DOHH2 (cell line): ENCODE measurements around the gene SCNN1G.
A peak's percentile ranks its signal among the peaks of the same experiment; 100 is the strongest.

Experiments
- H3F3A ChIP-seq: fragments of 200-600 bp; sonication (generic), shearing (Covaris generic); 2 replicates; pipeline ENCODE4 v1.6.0; 2016; ENCODE audit warnings: antibody characterized with exemption, mild to moderate bottlenecking; ENCODE audit not compliant: control insufficient read depth, insufficient read depth
- H3K27ac ChIP-seq: fragments of 200-600 bp; sonication (generic); 2 replicates; pipeline ENCODE4 v1.5.1; 2014; ENCODE audit warnings: low read depth, mild to moderate bottlenecking, low read length, moderate library complexity
- H3K27me3 ChIP-seq: fragments of 200-600 bp; sonication (generic); 2 replicates; pipeline ENCODE4 v1.6.1; 2014; ENCODE audit warnings: mild to moderate bottlenecking, low read length, mixed read lengths; ENCODE audit not compliant: control insufficient read depth
- H3K36me3 ChIP-seq: fragments of 200-600 bp; sonication (generic); 2 replicates; pipeline ENCODE4 v1.6.1; 2014; ENCODE audit warnings: mild to moderate bottlenecking, low read length, moderate library complexity, mixed read lengths; ENCODE audit not compliant: control insufficient read depth
- H3K4me1 ChIP-seq: fragments of 200-600 bp; sonication (generic); 2 replicates; pipeline ENCODE4 v1.6.1; 2014; ENCODE audit warnings: mild to moderate bottlenecking, low read length, mixed read lengths; ENCODE audit not compliant: control insufficient read depth
- H3K4me2 ChIP-seq: fragments of 200-600 bp; sonication (generic); 2 replicates; pipeline ENCODE4 v1.6.0; 2014; ENCODE audit warnings: mild to moderate bottlenecking, low read length, moderate library complexity
- H3K4me3 ChIP-seq: fragments of 200-600 bp; sonication (generic); 2 replicates; pipeline ENCODE4 v1.5.1; 2014; ENCODE audit warnings: mild to moderate bottlenecking, low read length, mixed read lengths
- H3K79me2 ChIP-seq: fragments of 200-600 bp; sonication (generic); 2 replicates; pipeline ENCODE4 v1.6.1; 2014; ENCODE audit warnings: mild to moderate bottlenecking, low read length, mixed read lengths; ENCODE audit not compliant: control insufficient read depth
- H3K9me2 ChIP-seq: fragments of 200-600 bp; sonication (generic); replicated peaks from 2 replicates; pipeline ENCODE4 v1.6.1; 2014; ENCODE audit warnings: mild to moderate bottlenecking, low read length, mixed read lengths; ENCODE audit not compliant: control insufficient read depth
- H3K9me3 ChIP-seq: fragments of 200-600 bp; sonication (generic); 2 replicates; pipeline ENCODE4 v1.6.1; 2014; ENCODE audit warnings: antibody characterized with exemption, low read length, mixed read lengths; ENCODE audit not compliant: control insufficient read depth, insufficient read depth
- H4K20me1 ChIP-seq: fragments of 200-600 bp; sonication (generic); 2 replicates; pipeline ENCODE4 v1.6.0; 2014; ENCODE audit warnings: low read depth, mild to moderate bottlenecking, antibody characterized with exemption, low read length, moderate library complexity; ENCODE audit not compliant: control insufficient read depth, insufficient read depth
- CTCF ChIP-seq: fragments of 200-600 bp; sonication (generic); IDR thresholded peaks from one replicate; pipeline ENCODE4 v1.5.1; 2014; ENCODE audit warnings: antibody characterized with exemption, mild to moderate bottlenecking, low read depth, low read length; ENCODE audit not compliant: poor library complexity, severe bottlenecking
- EZH2phosphoT487 ChIP-seq: fragments of 200-600 bp; sonication (generic); IDR thresholded peaks from 2 replicates; pipeline ENCODE4 v1.6.1; 2017; ENCODE audit warnings: borderline replicate concordance, mild to moderate bottlenecking, antibody characterized with exemption, low read length, moderate library complexity, mixed read lengths

SCNN1G gene

GRCh38 chr16:23147666-23148065 lies 34.9 kb upstream of the SCNN1G start:
- Histone ChIP-seq H3K27me3 (no peaks in the 10 kb centered on the region), H3K27ac (no peak overlapping the region), H3K4me1 (peaks cover 16% of the 10 kb centered on the region), H3K4me2 (peak overlapping the region; percentile 68), H4K20me1 (peaks cover 2% of the 10 kb centered on the region; the same call in 1 of the 2 replicates), H3F3A (no peaks in the 10 kb centered on the region), H3K4me3 (peak overlapping the region; percentile 80), H3K9me2 (no peaks in the 10 kb centered on the region), H3K79me2 (peaks cover 56% of the 10 kb centered on the region), H3K9me3 (no peaks in the 10 kb centered on the region), H3K36me3 (no peaks in the 10 kb centered on the region)
- TF ChIP-seq EZH2phosphoT487 (no peak), CTCF (no peak)

DNA sequence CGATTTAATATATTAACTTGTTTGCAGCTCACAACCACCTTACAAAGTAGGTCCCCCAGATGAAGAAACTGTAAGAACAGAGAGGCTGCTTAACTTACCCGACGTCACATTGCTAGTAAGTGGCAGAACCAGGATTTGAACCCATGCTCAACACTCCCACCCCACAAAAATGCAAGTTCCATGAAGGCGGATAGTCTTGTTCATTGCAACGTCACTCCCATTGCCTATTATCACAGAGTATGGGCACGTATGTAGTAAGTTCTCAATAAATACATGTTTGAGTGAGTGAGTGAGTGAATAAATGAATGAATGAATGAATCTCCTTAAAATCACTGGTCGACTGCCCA lies 34.4 kb upstream of the SCNN1G start:
- no peak for TF ChIP-seq CTCF
- TF ChIP-seq EZH2phosphoT487: no peak
- Histone ChIP-seq H3K27ac (no peak overlapping the region), H3F3A (no peaks in the 10 kb centered on the region), H3K4me1 (peaks cover 16% of the 10 kb centered on the region), H3K36me3 (no peaks in the 10 kb centered on the region), H3K79me2 (peaks cover 51% of the 10 kb centered on the region), H3K9me3 (no peaks in the 10 kb centered on the region), H3K27me3 (no peaks in the 10 kb centered on the region), H3K9me2 (no peaks in the 10 kb centered on the region), H3K4me2 (peak overlapping the region; percentile 68), H3K4me3 (peak overlapping the region; percentile 80), H4K20me1 (peaks cover 2% of the 10 kb centered on the region; the same call in 1 of the 2 replicates)

DNA sequence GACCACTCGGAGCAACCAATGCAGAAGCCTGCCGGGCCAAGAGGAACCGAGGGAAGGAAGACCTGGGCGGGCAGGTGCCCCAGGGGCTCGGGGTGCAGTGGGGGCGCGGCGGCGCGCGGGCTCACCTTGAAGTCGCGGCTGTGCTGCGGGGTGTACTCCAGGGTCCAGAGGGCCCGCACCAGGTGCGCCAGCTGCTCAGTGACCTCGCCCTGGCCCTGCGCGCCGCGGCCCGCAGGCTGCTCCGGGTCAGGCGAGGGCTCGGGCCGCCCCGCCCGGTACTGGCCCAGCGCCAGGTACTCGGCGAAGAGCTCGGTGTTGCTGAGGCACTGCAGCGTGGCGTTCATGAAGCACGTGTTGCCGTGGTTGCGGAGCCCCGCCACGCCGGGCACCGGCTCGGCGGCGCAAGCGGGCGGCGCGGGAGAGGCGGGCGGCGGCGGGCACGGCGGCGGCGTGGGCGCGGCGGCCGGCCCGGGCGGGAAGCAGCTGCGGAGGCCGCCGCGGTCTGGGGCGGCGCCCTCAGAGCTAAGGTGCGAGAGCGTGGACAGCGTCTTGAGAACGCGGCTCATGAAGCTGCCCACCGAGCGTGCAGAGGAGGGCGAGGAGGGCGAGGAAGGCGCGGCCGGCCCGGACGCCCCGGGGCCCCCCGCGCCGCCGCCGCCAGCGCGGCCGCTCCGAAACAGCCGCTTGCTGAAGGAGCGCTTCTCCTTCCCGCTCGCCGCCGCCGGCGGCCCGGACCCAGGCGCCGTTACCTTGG lies 33.9 kb upstream of the SCNN1G start:
- H3K9me2 ChIP-seq: no peaks in the 10 kb centered on the region
- no peaks in the 10 kb centered on the region for H3K9me3 ChIP-seq
- H3K4me1 ChIP-seq: peaks cover 16% of the 10 kb centered on the region
- peaks cover 46% of the 10 kb centered on the region for H3K79me2 ChIP-seq
- H3K27me3 ChIP-seq: no peaks in the 10 kb centered on the region
- TF ChIP-seq EZH2phosphoT487: no peak
- TF ChIP-seq CTCF: no peak
- no peaks in the 10 kb centered on the region for H3K36me3 ChIP-seq
- no peak overlapping the region for H3K27ac ChIP-seq
- H4K20me1 ChIP-seq: peaks cover 2% of the 10 kb centered on the region; the same call in 1 of the 2 replicates
- H3K4me3 ChIP-seq: peak overlapping the region; percentile 80
- no peaks in the 10 kb centered on the region for H3F3A ChIP-seq
- peak overlapping the region; percentile 68 for H3K4me2 ChIP-seq
